IPS DF 19.7 (cell line): ENCODE results near the gene PLAU.

Experiments
- DNase-seq: peaks from one replicate; pipeline ENCODE4 v3.0.0-alpha.2; 2013; ENCODE audit warnings: low read depth, low spot score

Gene PLAU

GRCh38 chr10:73910764-73911552 lies at the start of gene PLAU:
Gene PLAU (plus strand): TSS chr10:73911132. CDS start chr10:73911556, 424 bp downstream.
- no peak for DNase-seq

- no peak for DNase-seq
Observed at GRCh38 chr10:73862011-73862410, 48.9 kb upstream of the PLAU start.

GRCh38 chr10:73863039-73863817 lies 47.7 kb upstream of the PLAU start:
- DNase-seq, result no peak

- DNase-seq, result no peak
Observed at GRCh38 chr10:73864229-73864628, 46.7 kb upstream of the PLAU start.

- DNase-seq, result no peak
Observed at GRCh38 chr10:73865107-73865458, 45.8 kb upstream of the PLAU start.

GRCh38 chr10:73865459-73866442 lies 45.2 kb upstream of the PLAU start:
- no peak for DNase-seq

GRCh38 chr10:73866621-73867020 lies 44.3 kb upstream of the PLAU start:
- DNase-seq, result no peak

- DNase-seq, result no peak
Observed at GRCh38 chr10:73867126-73867807, 43.7 kb upstream of the PLAU start.

- DNase-seq, result no peak
Observed at GRCh38 chr10:73867871-73868631, 42.9 kb upstream of the PLAU start.

- no peak for DNase-seq
Observed at GRCh38 chr10:73868655-73869195, 42.2 kb upstream of the PLAU start.

GRCh38 chr10:73871295-73872189 lies 39.4 kb upstream of the PLAU start:
- DNase-seq, result no peak

- DNase-seq, result no peak
Observed at GRCh38 chr10:73872190-73872710, 38.7 kb upstream of the PLAU start.

- DNase-seq, result no peak
Observed at GRCh38 chr10:73873142-73873837, 37.6 kb upstream of the PLAU start.

- no peak for DNase-seq
Observed at GRCh38 chr10:73873838-73874215, 37.1 kb upstream of the PLAU start.

GRCh38 chr10:73874267-73875138 lies 36.4 kb upstream of the PLAU start, which contains the start of gene CAMK2G:
Gene CAMK2G (minus strand): TSS chr10:73874555. CDS start chr10:73874461, 94 bp downstream.
- DNase-seq, result no peak

- DNase-seq, result no peak
Observed at GRCh38 chr10:73875139-73875475, 35.8 kb upstream of the PLAU start.

- no peak for DNase-seq
Observed at GRCh38 chr10:73876157-73876556, 34.8 kb upstream of the PLAU start.
